HepG2 (cell line): ENCODE data around the gene TAC3. TPM values are rescaled to one million over a fixed set of nuclear protein-coding genes. Genes with fewer than 3 reads are reported as not detected.

ENCODE experiments used
- ATF7-NPFF ChIP-seq: sonication (generic); formaldehyde crosslinking; IDR thresholded peaks from 2 replicates; pipeline ENCODE4 v1.8.1; 2023; ENCODE audit warnings: mild to moderate bottlenecking, low read depth, missing genetic modification reagents, moderate library complexity
- BCL3 ChIP-seq: sonication (generic); formaldehyde crosslinking; IDR thresholded peaks from 2 replicates; pipeline ENCODE4 v1.5.1; 2020; ENCODE audit warnings: mild to moderate bottlenecking, missing genetic modification reagents, moderate library complexity
- EP300 ChIP-seq, 3 experiments: sonication (generic) in 1 of 3; formaldehyde crosslinking in 1 of 3; IDR thresholded peaks; 2 replicates each; pipeline versions ENCODE4 v1.5.1 to v1.6.1; 2011 to 2020; ENCODE audit warnings: low read depth in 2 of 3, low read length in 2 of 3, borderline replicate concordance in 1 of 3, improper control_type of control experiment in 1 of 3, mild to moderate bottlenecking in 1 of 3, missing genetic modification reagents in 1 of 3, moderate library complexity in 1 of 3
- HNF1B ChIP-seq: sonication (generic); formaldehyde crosslinking; IDR thresholded peaks from 2 replicates; pipeline ENCODE4 v1.5.1; 2020; ENCODE audit warnings: mild to moderate bottlenecking, moderate library complexity, missing genetic modification reagents
- KMT2A ChIP-seq: sonication (generic); formaldehyde crosslinking; IDR thresholded peaks from 2 replicates; pipeline ENCODE4 v1.4.0; 2020; ENCODE audit warnings: missing genetic modification reagents
- MXI1 ChIP-seq: IDR thresholded peaks from 3 replicates; pipeline ENCODE4 v1.6.1; 2012; ENCODE audit warnings: low read depth, low read length, inconsistent platforms, borderline replicate concordance
- MZF1 ChIP-seq: sonication (generic); formaldehyde crosslinking; IDR thresholded peaks from 2 replicates; pipeline ENCODE4 v1.8.1; 2023; ENCODE audit warnings: mild to moderate bottlenecking, missing genetic modification reagents, borderline replicate concordance
- NFYB ChIP-seq: sonication (generic); formaldehyde crosslinking; IDR thresholded peaks from 2 replicates; pipeline ENCODE4 v1.4.0; 2020; ENCODE audit warnings: missing genetic modification reagents
- PAXIP1 ChIP-seq: sonication (generic); formaldehyde crosslinking; conservative IDR thresholded peaks from 2 replicates; pipeline ENCODE4 v1.4.0; 2020; ENCODE audit warnings: mild to moderate bottlenecking, missing genetic modification reagents, moderate library complexity
- PREB ChIP-seq: sonication (generic); formaldehyde crosslinking; IDR thresholded peaks from 2 replicates; pipeline ENCODE4 v1.4.0; 2020; ENCODE audit warnings: missing genetic modification reagents
- RAD51 ChIP-seq: fragments of 450-650 bp; IDR thresholded peaks from 2 replicates; pipeline ENCODE4 v1.6.1; 2016; ENCODE audit warnings: borderline replicate concordance
- ZBTB14 ChIP-seq: sonication (generic); formaldehyde crosslinking; IDR thresholded peaks from 2 replicates; pipeline ENCODE4 v1.4.0; 2020; ENCODE audit warnings: missing genetic modification reagents
- ZIK1 ChIP-seq: sonication (generic); formaldehyde crosslinking; IDR thresholded peaks from 2 replicates; pipeline ENCODE4 v1.5.0; 2020; ENCODE audit warnings: mild to moderate bottlenecking, low read depth, missing genetic modification reagents, borderline replicate concordance
- ZNF292 ChIP-seq: sonication (generic); formaldehyde crosslinking; IDR thresholded peaks from 2 replicates; pipeline ENCODE4 v1.8.1; 2022; ENCODE audit warnings: mild to moderate bottlenecking, low read depth, missing genetic modification reagents, borderline replicate concordance
- ZNF33A ChIP-seq: sonication (generic); formaldehyde crosslinking; IDR thresholded peaks from 2 replicates; pipeline ENCODE4 v1.5.1; 2020; ENCODE audit warnings: missing genetic modification reagents, mild to moderate bottlenecking, moderate library complexity, borderline replicate concordance
- ZNF576 ChIP-seq: sonication (generic); formaldehyde crosslinking; IDR thresholded peaks from 2 replicates; pipeline ENCODE4 v1.4.0; 2020; ENCODE audit warnings: mild to moderate bottlenecking, missing genetic modification reagents
- ZNF607 ChIP-seq: sonication (generic); formaldehyde crosslinking; IDR thresholded peaks from 2 replicates; pipeline ENCODE4 v1.5.1; 2020; ENCODE audit warnings: missing genetic modification reagents, mild to moderate bottlenecking, borderline replicate concordance
- ZNF766 ChIP-seq: sonication (generic); formaldehyde crosslinking; IDR thresholded peaks from 2 replicates; pipeline ENCODE4 v1.5.0; 2020; ENCODE audit warnings: missing genetic modification reagents, borderline replicate concordance
- ZNF781 ChIP-seq: sonication (generic); formaldehyde crosslinking; IDR thresholded peaks from 2 replicates; pipeline ENCODE4 v1.5.1; 2020; ENCODE audit warnings: borderline replicate concordance, mild to moderate bottlenecking, missing genetic modification reagents; ENCODE audit errors: not compliant biosample characterization
- polyA plus RNA-seq, 8 experiments: library from polyadenylated mRNA; depleted of rRNA in 3 of 8; stranded (reverse) in 7 of 8; unstranded in 1 of 8; fragments of >200 nt; fragmentation: Illumina TruSeq in 4 of 8; extraction: Trizol in 4 of 8; gene quantifications; 2 replicates each; pipeline versions ENCODE4 v1.2.1 to v1.2.3, GENCODE V29; 2011 to 2016; ENCODE audit warnings: low read depth in 4 of 8, missing spikeins in 1 of 8, mixed read lengths in 1 of 8; ENCODE audit not compliant: insufficient read depth in 1 of 8
- total RNA-seq, 5 experiments: library from RNA; depleted of rRNA; stranded (reverse); fragments of >200 nt; fragmentation: Illumina TruSeq; extraction: Trizol; gene quantifications; 2 replicates each; pipeline ENCODE4 v1.2.3, GENCODE V29; 2016; ENCODE audit warnings: low read depth in 1 of 5

The TAC3 gene
- total and polyA plus RNA-seq, 2 of the 13 experiments (the other 11 are each of a cell fraction or from before 2014, with no cell fraction given), result 0.13 to 0.15 TPM

- TF ChIP-seq RAD51, result no peak
- 0 out of 2 replicates have a peak, but pooled peaks have one; percentile 32 for TF ChIP-seq ZNF33A
- no peak for TF ChIP-seq ZNF576 (CRISPR knock-in tag)
- TF ChIP-seq PAXIP1 (CRISPR knock-in tag), result peak; percentile 60; the same call in 1 of the 2 replicates
- no peak for TF ChIP-seq HNF1B (CRISPR knock-in tag)
- no peak for TF ChIP-seq ZNF781 (CRISPR knock-in tag)
- peak in 1 of 2 experiments; percentile 18; a peak in 1 of 4 replicates for TF ChIP-seq EP300 (IDR thresholded peaks at IDR 0.05; ENCODE audit: low read depth in 2 of 2, low read length in 2 of 2)
- TF ChIP-seq EP300 (CRISPR knock-in tag; IDR thresholded peaks at IDR 0.05; ENCODE audit: borderline replicate concordance), result no peak
- no peak for TF ChIP-seq KMT2A
- peak; percentile 51; the same call in 2 of the 3 replicates for TF ChIP-seq MXI1
- 0 out of 2 replicates have a peak, but pooled peaks have one; percentile 72 for TF ChIP-seq BCL3 (CRISPR knock-in tag)
- TF ChIP-seq ATF7-NPFF (CRISPR knock-in tag), result 0 out of 2 replicates have a peak, but pooled peaks have one; percentile 35
- TF ChIP-seq ZNF607 (CRISPR knock-in tag), result no peak; the same call in 1 of the 2 replicates
- peak; percentile 29; the same call in 1 of the 2 replicates for TF ChIP-seq ZNF766 (CRISPR knock-in tag)
- TF ChIP-seq ZIK1 (CRISPR knock-in tag), result no peak
- no peak for TF ChIP-seq NFYB (CRISPR knock-in tag)
- no peak for TF ChIP-seq ZBTB14
- TF ChIP-seq PREB, result no peak
- TF ChIP-seq MZF1, result no peak
- peak; percentile 91; the same call in 1 of the 2 replicates for TF ChIP-seq ZNF292
Measured at GRCh38 chr12:57001448-57001906, 14.9 kb downstream of the TAC3 start (continued).
